Lower leg skin (tissue), 3 donors: ENCODE data around the gene POLR3C.

Source experiments
- CTCF ChIP-seq, 3 donors: fragments of 450-650 bp; IDR thresholded peaks; one replicate each; pipeline ENCODE4 v1.5.1; 2016; ENCODE audit warnings: antibody characterized with exemption in 3 of 3, mild to moderate bottlenecking in 3 of 3, moderate library complexity in 2 of 3
- POLR2A ChIP-seq, 2 donors: fragments of 450-650 bp; IDR thresholded peaks; one replicate each; pipeline ENCODE4 v1.6.1; 2016 to 2017; ENCODE audit warnings: antibody characterized with exemption in 2 of 2, mild to moderate bottlenecking in 1 of 2, moderate library complexity in 1 of 2

GRCh38 chr1:145806844-145807243 lies 17.2 kb upstream of the POLR3C start:
- TF ChIP-seq CTCF (IDR thresholded peaks at IDR 0.05) (no peak), POLR2A (IDR thresholded peaks at IDR 0.05) (no peak)
